Lung (tissue), 12 donors: ENCODE data around the gene SPRTN. TPM values are rescaled to one million over a fixed set of nuclear protein-coding genes. Genes with fewer than 3 reads are reported as not detected.

Experiments
- ATAC-seq: fragments of 200-7000 bp; cut with Tn5 transposase; one replicate; pipeline ENCODE4 v1.9.1; 2020; ENCODE audit warnings: moderate number of reproducible peaks; ENCODE audit not compliant: insufficient read depth, low FRiP score
- DNase-seq, 3 donors: peaks; one replicate each; pipeline ENCODE4 v3.0.0-alpha.2; 2013 to 2017
- H3K27ac ChIP-seq, 2 donors: one replicate each; pipeline ENCODE4 v1.5.1; 2013; ENCODE audit warnings: mild to moderate bottlenecking in 2 of 2, moderate library complexity in 2 of 2, control low read depth in 1 of 2, inconsistent platforms in 1 of 2, low read depth in 1 of 2, low read length in 1 of 2
- H3K27me3 ChIP-seq, 3 donors: one replicate each; pipeline ENCODE4 v1.5.1; 2013; ENCODE audit warnings: low read length in 2 of 3; ENCODE audit not compliant: control insufficient read depth in 3 of 3, insufficient read depth in 3 of 3
- H3K36me3 ChIP-seq, 4 donors: one replicate each; pipeline ENCODE4 v1.5.1; 2013; ENCODE audit warnings: low read length in 4 of 4, mild to moderate bottlenecking in 1 of 4, moderate library complexity in 1 of 4; ENCODE audit not compliant: control insufficient read depth in 4 of 4, insufficient read depth in 4 of 4
- H3K4me1 ChIP-seq, 5 donors: one replicate each; pipeline ENCODE4 v1.5.1; 2013; ENCODE audit warnings: low read length in 5 of 5, mild to moderate bottlenecking in 2 of 5, moderate library complexity in 1 of 5; ENCODE audit not compliant: control insufficient read depth in 5 of 5, insufficient read depth in 5 of 5
- H3K4me3 ChIP-seq: one replicate; pipeline ENCODE4 v1.5.1; 2013; ENCODE audit warnings: mild to moderate bottlenecking, control low read depth, moderate library complexity
- H3K9ac ChIP-seq, 2 donors: one replicate each; pipeline ENCODE4 v1.5.1; 2013; ENCODE audit warnings: low read length in 2 of 2, control low read depth in 1 of 2; ENCODE audit not compliant: insufficient read depth in 1 of 2
- H3K9me3 ChIP-seq, 4 donors: one replicate each; pipeline ENCODE4 v1.5.1; 2013; ENCODE audit warnings: low read length in 3 of 4, mild to moderate bottlenecking in 1 of 4, moderate library complexity in 1 of 4; ENCODE audit not compliant: control insufficient read depth in 4 of 4, insufficient read depth in 3 of 4
- WGBS, 2 donors: extraction: QIAGEN DNeasy Blood & Tissue Kit; methylation state at CpG; one replicate each; pipeline ENCODE4 v1.1.7; 2013; 5-methylcytosine and 5-hydroxymethylcytosine counted together
- polyA plus RNA-seq, 2 donors: library from polyadenylated mRNA; stranded (reverse); fragments of 200-250 nt; gene quantifications; one replicate each; pipeline ENCODE4 v1.2.1, GENCODE V29; 2013
- total RNA-seq, 2 donors: library from RNA; depleted of rRNA in 1 of 2; stranded (reverse); fragments of >200 nt in 1 of 2; gene quantifications; one replicate each; pipeline ENCODE4 v1.2.1, GENCODE V29; 2014 to 2021
- TF ChIP-seq, protein P1 (sequence below): IDR thresholded peaks from 2 replicates; pipeline ENCODE4 v1.5.1; 2012; ENCODE audit warnings: mild to moderate bottlenecking; ENCODE audit errors: control extremely low read depth, extremely low read depth
- donor health status: control.
- donor health status: control.
- donor health status: Bipolar disorder and iron deficiency.
- donor health status: healthy.
- donor health status: DM: yes; HTN: yes; CAD: no.

SPRTN gene
- total and polyA plus RNA-seq, 4 donors, result 3.6 to 13.5 (median 8.9) TPM

DNA sequence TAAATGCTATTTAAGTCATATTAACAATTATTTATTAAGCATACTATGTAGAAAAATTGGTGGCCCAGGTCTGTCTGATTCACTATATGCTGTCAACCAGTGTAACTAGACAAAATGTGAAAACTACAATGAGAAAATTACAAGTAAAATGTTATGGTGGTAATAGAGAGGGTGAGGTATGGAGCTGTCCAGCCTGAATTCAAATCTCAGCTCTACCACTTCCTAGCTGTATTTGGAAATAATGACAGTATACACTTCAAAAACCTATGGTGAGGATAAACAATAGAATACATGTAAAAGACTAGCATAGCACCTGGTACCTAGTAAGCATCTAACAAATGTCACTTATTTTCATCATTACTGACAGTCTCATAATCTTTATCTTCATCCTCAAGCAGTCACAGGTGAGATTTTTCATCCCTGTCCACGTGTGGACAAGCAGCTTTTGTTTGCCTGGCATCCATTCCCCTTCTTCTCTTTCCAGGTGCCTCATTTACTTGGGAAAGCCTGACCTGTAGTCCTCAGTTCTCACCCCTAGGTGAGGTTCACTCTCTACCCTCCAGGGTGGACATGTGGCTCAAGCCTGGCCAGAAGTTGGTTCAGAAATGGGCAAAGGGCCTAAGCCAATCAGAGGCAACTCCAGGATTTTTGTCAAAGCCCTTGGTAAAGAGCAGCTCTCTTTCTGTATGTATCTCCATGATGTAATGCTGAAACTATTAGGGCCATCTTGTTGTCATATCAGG lies 54.5 kb downstream of the SPRTN start:
- 73 to 78% methylated on average over 1 of the region's 1 CpG for WGBS, 2 donors

DNA sequence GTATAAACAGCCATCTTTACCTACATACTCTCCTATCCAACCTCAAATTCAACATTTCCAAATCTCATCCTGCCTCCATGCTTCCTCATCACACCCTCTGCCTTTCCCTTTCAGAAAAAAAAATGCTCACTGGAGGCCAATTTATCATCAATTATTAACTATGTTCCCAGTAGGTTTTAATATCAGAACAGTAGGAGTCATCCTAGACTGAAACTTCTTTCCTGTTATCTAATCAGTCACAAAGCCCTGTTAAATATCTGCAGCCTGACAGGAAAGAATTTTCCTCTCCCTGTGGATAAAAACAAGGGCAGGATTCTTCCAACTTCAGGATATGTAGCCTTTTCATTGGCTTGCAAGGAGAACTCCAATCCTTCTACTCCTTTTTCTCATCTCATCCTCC lies 55.6 kb downstream of the SPRTN start:
- H3K9ac ChIP-seq, result no peak overlapping the region
- H3K4me1 ChIP-seq, result peaks cover 0 to 67% (median 6%) of the 10 kb centered on the region in 5 donors
- H3K36me3 ChIP-seq, result no peaks in the 10 kb centered on the region
- H3K9me3 ChIP-seq, result no peaks in the 10 kb centered on the region
- H3K4me3 ChIP-seq, result no peak overlapping the region
- peak overlapping the region in 1 of 2 donors; percentile 22 for H3K27ac ChIP-seq
- H3K27me3 ChIP-seq, result no peaks in the 10 kb centered on the region
- TF ChIP-seq, protein P1, sequence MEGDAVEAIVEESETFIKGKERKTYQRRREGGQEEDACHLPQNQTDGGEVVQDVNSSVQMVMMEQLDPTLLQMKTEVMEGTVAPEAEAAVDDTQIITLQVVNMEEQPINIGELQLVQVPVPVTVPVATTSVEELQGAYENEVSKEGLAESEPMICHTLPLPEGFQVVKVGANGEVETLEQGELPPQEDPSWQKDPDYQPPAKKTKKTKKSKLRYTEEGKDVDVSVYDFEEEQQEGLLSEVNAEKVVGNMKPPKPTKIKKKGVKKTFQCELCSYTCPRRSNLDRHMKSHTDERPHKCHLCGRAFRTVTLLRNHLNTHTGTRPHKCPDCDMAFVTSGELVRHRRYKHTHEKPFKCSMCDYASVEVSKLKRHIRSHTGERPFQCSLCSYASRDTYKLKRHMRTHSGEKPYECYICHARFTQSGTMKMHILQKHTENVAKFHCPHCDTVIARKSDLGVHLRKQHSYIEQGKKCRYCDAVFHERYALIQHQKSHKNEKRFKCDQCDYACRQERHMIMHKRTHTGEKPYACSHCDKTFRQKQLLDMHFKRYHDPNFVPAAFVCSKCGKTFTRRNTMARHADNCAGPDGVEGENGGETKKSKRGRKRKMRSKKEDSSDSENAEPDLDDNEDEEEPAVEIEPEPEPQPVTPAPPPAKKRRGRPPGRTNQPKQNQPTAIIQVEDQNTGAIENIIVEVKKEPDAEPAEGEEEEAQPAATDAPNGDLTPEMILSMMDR, result no peak
- ATAC-seq, result no peak
- no peak for DNase-seq

More for the DNA sequence above, 54.5 kb downstream of the SPRTN start:
- Histone ChIP-seq H3K27ac (peak overlapping the region in 1 of 2 donors; percentile 22), H3K36me3 (no peaks in the 10 kb centered on the region), H3K9ac (no peak overlapping the region), H3K4me1 (peaks cover 0 to 64% (median 6%) of the 10 kb centered on the region in 5 donors), H3K9me3 (no peaks in the 10 kb centered on the region), H3K27me3 (no peaks in the 10 kb centered on the region), H3K4me3 (no peak overlapping the region)
- no peak for DNase-seq
- TF ChIP-seq, protein P1, result no peak
- no peak for ATAC-seq

DNA sequence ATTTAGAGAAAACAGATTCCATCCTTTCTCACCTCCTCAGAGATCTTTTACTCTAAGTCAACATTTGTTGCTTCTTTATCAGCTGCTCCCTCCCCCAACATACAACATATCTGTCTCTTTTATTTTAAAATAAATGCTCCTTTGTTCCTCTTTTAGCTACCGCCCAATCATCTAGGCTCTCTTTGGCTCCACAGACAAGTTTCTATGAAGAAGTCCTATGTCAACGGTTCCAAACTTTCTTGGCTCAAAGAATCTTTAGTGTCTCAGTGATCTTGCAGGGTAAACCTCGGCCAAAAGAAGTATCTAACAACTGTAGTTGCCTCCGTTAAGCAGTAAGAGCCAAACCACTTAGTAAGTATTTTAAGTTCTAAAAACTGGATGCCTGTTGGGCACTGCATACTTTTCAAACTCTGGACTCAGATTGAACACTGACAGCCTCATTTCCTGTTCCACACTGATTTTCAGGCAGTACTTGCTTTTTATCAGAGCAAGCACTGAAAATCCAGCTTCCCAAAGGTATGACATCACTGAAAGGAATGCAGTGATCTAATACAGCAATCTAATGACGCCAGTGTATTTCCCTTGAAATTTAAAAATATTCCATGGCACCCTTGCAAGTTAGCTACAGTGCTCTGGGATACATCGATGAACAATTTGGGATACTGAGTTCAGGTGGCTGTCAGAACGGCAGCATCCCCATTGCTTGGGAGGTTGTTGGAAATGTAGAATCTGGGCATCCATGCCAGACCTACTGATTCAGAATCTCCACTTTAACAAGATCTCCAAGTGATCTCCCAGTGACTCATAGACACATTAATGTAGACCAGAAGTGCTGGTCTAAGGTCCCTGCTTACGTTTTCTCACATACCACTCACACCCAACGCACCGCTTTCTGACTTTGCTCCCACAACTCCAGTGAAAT lies 57.2 kb downstream of the SPRTN start:
- peak; percentile 69 for ATAC-seq
- Histone ChIP-seq H3K4me3 (no peak overlapping the region), H3K9ac (no peak overlapping the region), H3K36me3 (no peaks in the 10 kb centered on the region), H3K27me3 (no peaks in the 10 kb centered on the region), H3K4me1 (peaks cover 0 to 67% (median 6%) of the 10 kb centered on the region in 5 donors), H3K27ac (peak overlapping the region; percentile 40 to 81), H3K9me3 (no peaks in the 10 kb centered on the region)
- peak; percentile 28 to 75 (median 71) for DNase-seq
- TF ChIP-seq, protein P1, result no peak
- 46 to 55% methylated on average over 10 of the region's 10 CpGs for WGBS, 2 donors
